Stimulated activated CD4-positive, alpha-beta T cell treated with anti-CD3 and anti-CD28 coated beads, Interleukin-1b, Interleukin-23, amount 100 ng/mL, for 1 hour (primary cell): Measurements from ENCODE around the gene FBXW12.

Source experiments
- DNase-seq, 2 donors: peaks; one replicate each; pipeline ENCODE4 v3.0.0-alpha.2; 2020; ENCODE audit warnings: low read depth in 2 of 2

FBXW12 gene

GRCh38 chr3:48407542-48408099 is 35.6 kb downstream of the FBXW12 start:
- DNase-seq, result no peak

- no peak for DNase-seq
Measured at GRCh38 chr3:48408823-48409281, 36.8 kb downstream of the FBXW12 start.

- DNase-seq, result no peak
Measured at GRCh38 chr3:48409291-48410201, 37.5 kb downstream of the FBXW12 start.

- no peak for DNase-seq
Measured at GRCh38 chr3:48410205-48411040, 38.4 kb downstream of the FBXW12 start.

GRCh38 chr3:48411041-48411588 is 39.1 kb downstream of the FBXW12 start:
- DNase-seq, result no peak

- DNase-seq, result no peak
Measured at GRCh38 chr3:48411606-48412374, 39.8 kb downstream of the FBXW12 start.

GRCh38 chr3:48412375-48413001 is 40.5 kb downstream of the FBXW12 start:
- DNase-seq, result no peak

GRCh38 chr3:48413086-48413485 is 41.1 kb downstream of the FBXW12 start:
- no peak for DNase-seq

- no peak for DNase-seq
Measured at GRCh38 chr3:48413611-48414010, 41.6 kb downstream of the FBXW12 start.

GRCh38 chr3:48414376-48415250 is 42.6 kb downstream of the FBXW12 start:
- no peak for DNase-seq

- DNase-seq, result no peak
Measured at GRCh38 chr3:48415251-48415953, 43.4 kb downstream of the FBXW12 start.

GRCh38 chr3:48416091-48416505 is 44.1 kb downstream of the FBXW12 start:
- no peak for DNase-seq

GRCh38 chr3:48416546-48416945 is 44.5 kb downstream of the FBXW12 start:
- no peak for DNase-seq

GRCh38 chr3:48417529-48418108 is 45.6 kb downstream of the FBXW12 start:
- no peak for DNase-seq

GRCh38 chr3:48418140-48418539 is 46.1 kb downstream of the FBXW12 start:
- no peak for DNase-seq

GRCh38 chr3:48418651-48419050 is 46.6 kb downstream of the FBXW12 start:
- DNase-seq, result no peak

GRCh38 chr3:48419149-48419548 is 47.1 kb downstream of the FBXW12 start:
- DNase-seq, result no peak

- no peak for DNase-seq
Measured at GRCh38 chr3:48419597-48419996, 47.6 kb downstream of the FBXW12 start.

- DNase-seq, result no peak
Measured at GRCh38 chr3:48420561-48420960, 48.5 kb downstream of the FBXW12 start.
